Stimulated activated effector memory CD8-positive, alpha-beta T cell treated with anti-CD3 and anti-CD28 coated beads, Interleukin-12 subunit alpha, Interleukin-12 subunit beta, amount 100 ng/mL, for 72 hours (primary cell): ENCODE measurements around the gene C1orf167.

Source experiments
- ATAC-seq: fragments of 150-1000 bp; cut with Tn5 transposase; 2 replicates; pipeline ENCODE4 v1.10.0; 2021
- DNase-seq, 2 donors: peaks; one replicate each; pipeline ENCODE4 v3.0.0; 2021 to 2022; ENCODE audit warnings: low spot score in 2 of 2
- H3K27ac Mint-ChIP-seq: one replicate; pipeline ENCODE4 v1.8.0; 2022; ENCODE audit warnings: mild to moderate bottlenecking, mixed read lengths
- H3K36me3 Mint-ChIP-seq: one replicate; pipeline ENCODE4 v1.8.0; 2022; ENCODE audit warnings: mild to moderate bottlenecking, mixed read lengths
- H3K4me1 Mint-ChIP-seq: one replicate; pipeline ENCODE4 v1.8.0; 2022; ENCODE audit warnings: mixed read lengths
- H3K4me3 Mint-ChIP-seq: one replicate; pipeline ENCODE4 v1.8.0; 2022; ENCODE audit warnings: mild to moderate bottlenecking, mixed read lengths
- H3K9me3 Mint-ChIP-seq: one replicate; pipeline ENCODE4 v1.8.0; 2022; ENCODE audit warnings: mixed read lengths

The C1orf167 gene

GRCh38 chr1:11766429-11766776 lies 4.4 kb downstream of the C1orf167 start:
- Mint-ChIP-seq H3K36me3 (no peaks in the 10 kb centered on the region), H3K4me3 (no peak overlapping the region), H3K27ac (no peak overlapping the region), H3K9me3 (no peaks in the 10 kb centered on the region), H3K4me1 (no peaks in the 10 kb centered on the region)
- DNase-seq = no peak
- ATAC-seq = no peak

GRCh38 chr1:11767922-11768704 lies 6.1 kb downstream of the C1orf167 start:
- no peak overlapping the region for H3K27ac Mint-ChIP-seq
- H3K36me3 Mint-ChIP-seq = no peaks in the 10 kb centered on the region
- no peaks in the 10 kb centered on the region for H3K9me3 Mint-ChIP-seq
- H3K4me1 Mint-ChIP-seq = no peaks in the 10 kb centered on the region
- no peak for ATAC-seq
- DNase-seq = no peak
- H3K4me3 Mint-ChIP-seq = no peak overlapping the region

DNA sequence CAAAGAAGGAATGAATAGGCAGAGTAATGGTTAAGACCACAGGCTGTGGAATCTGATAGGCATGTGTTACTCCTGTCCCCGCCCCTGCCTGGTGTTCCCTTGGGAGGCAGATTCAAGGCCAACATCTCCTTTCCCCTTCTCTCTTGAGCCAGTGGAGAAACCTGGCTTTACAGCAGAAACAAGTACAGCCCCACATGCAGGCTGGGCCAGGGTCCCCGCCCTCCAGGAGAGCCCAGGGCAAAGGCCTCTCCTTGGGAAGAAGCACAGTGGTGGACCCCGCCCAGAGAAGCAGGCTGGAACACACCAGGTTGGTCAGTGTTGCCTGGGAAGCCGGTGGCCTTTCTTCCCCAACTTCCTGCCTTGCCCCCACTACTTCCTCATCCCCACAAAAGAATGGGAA lies 6.8 kb downstream of the C1orf167 start:
- DNase-seq = no peak
- Mint-ChIP-seq H3K4me3 (no peak overlapping the region), H3K36me3 (no peaks in the 10 kb centered on the region), H3K27ac (no peak overlapping the region), H3K9me3 (no peaks in the 10 kb centered on the region), H3K4me1 (no peaks in the 10 kb centered on the region)
- no peak for ATAC-seq

- Mint-ChIP-seq H3K27ac (no peak overlapping the region), H3K4me3 (no peak overlapping the region), H3K9me3 (no peaks in the 10 kb centered on the region), H3K36me3 (no peaks in the 10 kb centered on the region), H3K4me1 (no peaks in the 10 kb centered on the region)
- no peak for DNase-seq
- ATAC-seq = no peak
Measured at GRCh38 chr1:11769274-11769673, 7.3 kb downstream of the C1orf167 start.

- Mint-ChIP-seq H3K4me1 (no peaks in the 10 kb centered on the region), H3K4me3 (no peak overlapping the region), H3K27ac (no peak overlapping the region), H3K36me3 (no peaks in the 10 kb centered on the region), H3K9me3 (no peaks in the 10 kb centered on the region)
- DNase-seq (no peak), ATAC-seq (no peak)
Measured at GRCh38 chr1:11770011-11770410, 8.0 kb downstream of the C1orf167 start.

- no peaks in the 10 kb centered on the region for H3K9me3 Mint-ChIP-seq
- H3K4me3 Mint-ChIP-seq = no peak overlapping the region
- ATAC-seq (no peak), DNase-seq (no peak)
- H3K4me1 Mint-ChIP-seq = no peaks in the 10 kb centered on the region
- H3K27ac Mint-ChIP-seq = no peak overlapping the region
- H3K36me3 Mint-ChIP-seq = no peaks in the 10 kb centered on the region
Measured at GRCh38 chr1:11771481-11772043, 9.6 kb downstream of the C1orf167 start.

DNA sequence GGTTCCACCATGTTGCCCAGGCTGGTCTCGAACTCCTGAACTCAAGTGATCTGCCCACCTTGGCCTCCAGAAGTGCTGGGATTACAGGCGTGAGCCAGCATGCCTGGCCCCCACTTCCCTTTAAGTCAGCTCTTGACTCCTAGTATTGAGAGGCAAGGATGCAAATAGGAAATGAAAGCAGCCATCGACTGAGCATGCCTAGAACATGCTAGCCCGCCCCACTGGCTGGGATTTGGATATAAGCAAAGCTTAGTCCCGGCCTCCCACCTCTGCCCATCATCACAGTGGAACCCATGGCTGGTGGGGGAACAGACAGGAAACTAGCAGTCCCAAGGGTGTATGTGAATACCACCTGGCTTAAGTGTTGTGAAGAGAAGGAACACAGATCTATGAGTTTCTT lies 10.5 kb downstream of the C1orf167 start:
- Mint-ChIP-seq H3K4me1 (no peaks in the 10 kb centered on the region), H3K36me3 (no peaks in the 10 kb centered on the region), H3K27ac (no peak overlapping the region), H3K9me3 (no peaks in the 10 kb centered on the region), H3K4me3 (no peak overlapping the region)
- DNase-seq (no peak), ATAC-seq (no peak)

GRCh38 chr1:11774753-11775152 lies 12.8 kb downstream of the C1orf167 start:
- H3K27ac Mint-ChIP-seq = no peak overlapping the region
- DNase-seq (no peak), ATAC-seq (no peak)
- H3K36me3 Mint-ChIP-seq = no peaks in the 10 kb centered on the region
- H3K4me1 Mint-ChIP-seq = no peaks in the 10 kb centered on the region
- no peaks in the 10 kb centered on the region for H3K9me3 Mint-ChIP-seq
- H3K4me3 Mint-ChIP-seq = no peak overlapping the region

DNA sequence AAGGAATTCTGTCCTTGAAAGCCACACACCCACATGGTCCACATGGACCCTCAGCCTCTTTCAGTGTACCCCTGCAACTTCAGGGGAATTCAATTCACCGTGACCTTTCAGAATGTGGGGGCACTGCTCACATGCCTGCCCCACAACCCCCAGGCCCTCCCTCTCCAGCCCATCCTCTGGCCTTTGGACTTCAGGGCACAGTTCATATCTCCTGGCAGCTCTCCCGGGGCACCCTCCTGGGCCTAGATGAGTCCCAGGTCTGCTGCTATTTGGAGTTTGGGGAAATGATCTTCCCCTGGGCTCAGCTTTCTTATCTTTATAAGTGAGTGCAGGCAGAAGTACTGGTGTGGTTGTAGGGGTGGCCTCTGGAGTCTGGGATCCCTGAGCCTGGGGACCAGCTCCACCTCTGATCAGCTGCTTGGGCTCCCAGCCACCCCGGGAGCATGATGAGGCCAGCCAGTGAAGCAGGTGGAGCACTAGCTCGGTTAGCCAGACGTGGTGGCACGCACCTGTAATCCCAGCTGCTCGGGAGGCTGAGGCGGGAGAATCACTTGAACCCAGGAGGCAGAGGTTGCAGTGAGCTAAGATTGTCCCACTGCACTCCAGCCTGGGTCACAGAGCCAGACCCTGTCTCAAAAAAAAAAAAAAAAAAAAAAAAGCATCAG lies 15.8 kb downstream of the C1orf167 start:
- H3K9me3 Mint-ChIP-seq = no peaks in the 10 kb centered on the region
- DNase-seq (no peak), ATAC-seq (no peak)
- H3K4me3 Mint-ChIP-seq = no peak overlapping the region
- H3K4me1 Mint-ChIP-seq = no peaks in the 10 kb centered on the region
- no peak overlapping the region for H3K27ac Mint-ChIP-seq
- H3K36me3 Mint-ChIP-seq = no peaks in the 10 kb centered on the region

DNA sequence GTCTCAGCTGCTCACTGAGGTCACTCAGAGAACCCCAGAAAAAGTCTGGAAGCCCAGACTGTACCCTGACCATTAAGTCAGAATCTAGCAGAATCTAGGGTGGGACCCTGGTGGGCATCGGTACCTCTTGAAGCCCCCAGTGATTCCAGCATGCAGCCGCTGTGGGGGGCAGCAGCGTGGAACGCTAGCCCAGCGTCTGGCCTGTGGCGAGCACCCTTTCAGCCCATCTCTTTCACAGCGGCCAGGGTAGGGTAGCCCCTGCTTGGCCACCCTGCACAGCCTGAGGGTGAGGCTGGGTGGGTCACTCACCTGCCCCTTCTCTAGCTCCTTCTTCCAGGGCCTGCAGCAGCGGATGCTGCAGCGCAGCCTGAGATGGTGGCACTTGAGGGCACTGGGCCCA lies 16.3 kb downstream of the C1orf167 start:
- H3K4me1 Mint-ChIP-seq = no peaks in the 10 kb centered on the region
- ATAC-seq (no peak), DNase-seq (no peak)
- H3K27ac Mint-ChIP-seq = no peak overlapping the region
- no peak overlapping the region for H3K4me3 Mint-ChIP-seq
- no peaks in the 10 kb centered on the region for H3K36me3 Mint-ChIP-seq
- no peaks in the 10 kb centered on the region for H3K9me3 Mint-ChIP-seq

DNA sequence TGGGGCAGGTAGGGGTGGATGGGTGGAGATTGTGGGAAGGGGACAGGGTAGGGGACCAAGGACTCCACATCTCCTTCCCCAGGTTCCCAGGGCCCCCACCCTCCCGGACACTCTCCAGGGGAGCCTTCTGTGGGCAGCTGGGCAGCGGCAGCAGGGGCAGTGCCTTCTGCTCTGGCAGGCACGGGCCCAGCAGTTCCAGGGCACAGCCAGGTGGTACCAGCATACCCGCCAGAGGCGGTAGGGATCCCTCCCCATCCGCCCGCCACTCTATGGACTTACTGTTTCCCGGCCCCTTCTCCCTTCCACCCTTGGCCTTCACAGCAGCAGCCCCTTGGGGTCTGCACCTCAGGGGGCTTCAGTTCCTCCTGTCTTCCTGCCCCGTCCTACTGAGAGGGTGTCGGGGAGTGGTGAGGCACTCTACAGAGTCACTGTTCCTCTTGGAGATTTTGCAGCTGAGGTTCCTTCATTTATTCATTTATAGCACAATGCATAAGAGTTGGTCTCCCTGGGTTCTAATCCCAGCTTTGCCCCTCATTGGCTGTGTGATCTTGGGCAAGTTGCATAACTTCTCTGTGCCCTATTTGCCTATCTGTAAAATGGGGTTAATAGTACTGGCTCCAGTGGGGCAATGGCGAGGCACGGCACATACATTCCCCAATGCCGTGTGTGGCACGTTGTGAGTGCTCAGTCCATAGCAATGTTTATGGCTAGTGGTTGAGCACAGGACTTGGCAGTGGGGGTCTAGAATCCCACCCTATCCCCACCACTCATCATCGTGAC lies 17.0 kb downstream of the C1orf167 start:
- DNase-seq (no peak), ATAC-seq (peak; percentile 29)
- Mint-ChIP-seq H3K36me3 (no peaks in the 10 kb centered on the region), H3K9me3 (no peaks in the 10 kb centered on the region), H3K4me1 (no peaks in the 10 kb centered on the region), H3K27ac (no peak overlapping the region), H3K4me3 (no peak overlapping the region)

DNA sequence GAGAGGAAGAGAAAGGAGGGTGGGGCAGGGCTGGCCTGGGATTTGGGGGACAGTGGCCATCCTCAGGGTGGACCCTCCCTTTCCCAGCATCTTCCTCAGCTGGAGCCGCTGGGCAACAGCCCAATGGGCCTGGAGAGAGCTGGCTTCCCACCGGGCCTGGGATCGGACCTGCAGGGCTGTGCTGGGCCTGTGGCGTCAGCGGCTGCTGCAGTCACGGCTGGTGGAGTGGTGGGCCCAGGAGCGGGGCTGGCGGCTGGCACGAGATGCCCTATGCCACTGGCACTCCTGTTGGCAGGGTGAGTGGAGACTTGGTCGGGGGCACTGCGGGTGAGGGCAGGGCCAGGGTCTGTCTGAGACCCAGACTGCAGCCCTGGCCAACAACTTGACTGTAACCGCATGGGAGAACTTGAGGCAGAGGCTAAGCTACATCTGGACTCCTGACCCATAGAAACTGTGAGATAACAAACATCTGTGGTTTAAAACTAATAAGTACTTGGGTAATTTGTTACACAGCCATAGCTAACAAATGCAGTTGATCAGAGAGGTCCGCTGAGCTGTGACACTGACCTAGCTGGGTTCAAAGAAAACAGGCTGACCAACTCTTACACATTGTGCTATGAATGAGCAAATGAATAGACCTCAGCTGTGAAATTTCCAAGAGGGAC lies 17.9 kb downstream of the C1orf167 start:
- Mint-ChIP-seq H3K36me3 (no peaks in the 10 kb centered on the region), H3K9me3 (no peaks in the 10 kb centered on the region), H3K4me1 (no peaks in the 10 kb centered on the region), H3K4me3 (no peak overlapping the region), H3K27ac (no peak overlapping the region)
- ATAC-seq = no peak
- DNase-seq = no peak

GRCh38 chr1:11780380-11781147 lies 18.6 kb downstream of the C1orf167 start:
- ATAC-seq (no peak), DNase-seq (no peak)
- no peak overlapping the region for H3K27ac Mint-ChIP-seq
- no peaks in the 10 kb centered on the region for H3K4me1 Mint-ChIP-seq
- H3K9me3 Mint-ChIP-seq = no peaks in the 10 kb centered on the region
- H3K36me3 Mint-ChIP-seq = no peaks in the 10 kb centered on the region
- H3K4me3 Mint-ChIP-seq = no peak overlapping the region

GRCh38 chr1:11781297-11781696 lies 19.3 kb downstream of the C1orf167 start:
- no peak overlapping the region for H3K27ac Mint-ChIP-seq
- H3K4me1 Mint-ChIP-seq = no peaks in the 10 kb centered on the region
- H3K36me3 Mint-ChIP-seq = no peaks in the 10 kb centered on the region
- DNase-seq (no peak), ATAC-seq (no peak)
- no peak overlapping the region for H3K4me3 Mint-ChIP-seq
- no peaks in the 10 kb centered on the region for H3K9me3 Mint-ChIP-seq
